GM12875 (cell line): ENCODE results near the gene AFDN.

Source experiments
- H3K4me3 ChIP-seq: one replicate; pipeline ENCODE4 v1.5.1; 2011; ENCODE audit warnings: low read depth, low read length, control low read depth
- TF ChIP-seq, protein P1 (sequence below): IDR thresholded peaks from 2 replicates; pipeline ENCODE4 v1.5.1; 2011; ENCODE audit warnings: low read depth, mild to moderate bottlenecking, control low read depth, inconsistent platforms, low read length, moderate library complexity, borderline replicate concordance; ENCODE audit not compliant: insufficient read depth

The AFDN gene

DNA sequence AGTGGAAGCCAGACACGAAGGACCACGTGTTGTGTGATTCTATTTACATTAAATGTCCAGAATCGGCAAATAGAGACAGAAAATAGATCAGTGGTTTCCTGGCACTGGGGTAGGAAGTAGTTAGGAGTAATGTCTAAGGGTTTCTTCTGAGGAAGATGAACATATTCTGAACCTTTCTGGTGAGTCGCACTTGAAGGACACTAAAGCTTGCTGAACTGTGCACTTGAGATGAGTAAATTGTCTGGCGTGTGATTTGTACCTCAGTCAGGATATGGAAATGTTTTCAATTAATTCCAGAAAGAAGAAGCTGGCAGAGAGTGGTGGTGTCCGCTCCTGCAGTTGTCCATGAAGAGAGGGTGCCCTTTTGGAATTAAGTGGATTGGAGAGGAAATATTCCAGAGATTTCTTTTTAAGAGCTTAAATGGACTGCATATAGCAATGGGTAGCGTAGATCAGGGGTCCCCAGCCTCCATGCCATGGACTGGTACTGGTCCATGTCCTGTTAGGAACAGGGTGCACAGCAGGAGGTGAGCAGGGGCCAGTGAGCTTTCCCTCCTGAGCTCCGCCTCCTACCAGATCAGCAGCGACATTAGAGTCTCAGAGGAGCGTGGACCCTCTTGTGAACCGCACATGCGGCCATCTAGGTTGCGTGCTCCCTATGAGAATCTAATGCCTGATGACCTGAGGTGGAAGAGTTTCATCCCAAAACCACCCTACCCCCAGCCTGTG is 158.3 kb downstream of the AFDN start:
- H3K4me3 ChIP-seq, result no peak overlapping the region
- TF ChIP-seq, protein P1, sequence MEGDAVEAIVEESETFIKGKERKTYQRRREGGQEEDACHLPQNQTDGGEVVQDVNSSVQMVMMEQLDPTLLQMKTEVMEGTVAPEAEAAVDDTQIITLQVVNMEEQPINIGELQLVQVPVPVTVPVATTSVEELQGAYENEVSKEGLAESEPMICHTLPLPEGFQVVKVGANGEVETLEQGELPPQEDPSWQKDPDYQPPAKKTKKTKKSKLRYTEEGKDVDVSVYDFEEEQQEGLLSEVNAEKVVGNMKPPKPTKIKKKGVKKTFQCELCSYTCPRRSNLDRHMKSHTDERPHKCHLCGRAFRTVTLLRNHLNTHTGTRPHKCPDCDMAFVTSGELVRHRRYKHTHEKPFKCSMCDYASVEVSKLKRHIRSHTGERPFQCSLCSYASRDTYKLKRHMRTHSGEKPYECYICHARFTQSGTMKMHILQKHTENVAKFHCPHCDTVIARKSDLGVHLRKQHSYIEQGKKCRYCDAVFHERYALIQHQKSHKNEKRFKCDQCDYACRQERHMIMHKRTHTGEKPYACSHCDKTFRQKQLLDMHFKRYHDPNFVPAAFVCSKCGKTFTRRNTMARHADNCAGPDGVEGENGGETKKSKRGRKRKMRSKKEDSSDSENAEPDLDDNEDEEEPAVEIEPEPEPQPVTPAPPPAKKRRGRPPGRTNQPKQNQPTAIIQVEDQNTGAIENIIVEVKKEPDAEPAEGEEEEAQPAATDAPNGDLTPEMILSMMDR, result no peak

DNA sequence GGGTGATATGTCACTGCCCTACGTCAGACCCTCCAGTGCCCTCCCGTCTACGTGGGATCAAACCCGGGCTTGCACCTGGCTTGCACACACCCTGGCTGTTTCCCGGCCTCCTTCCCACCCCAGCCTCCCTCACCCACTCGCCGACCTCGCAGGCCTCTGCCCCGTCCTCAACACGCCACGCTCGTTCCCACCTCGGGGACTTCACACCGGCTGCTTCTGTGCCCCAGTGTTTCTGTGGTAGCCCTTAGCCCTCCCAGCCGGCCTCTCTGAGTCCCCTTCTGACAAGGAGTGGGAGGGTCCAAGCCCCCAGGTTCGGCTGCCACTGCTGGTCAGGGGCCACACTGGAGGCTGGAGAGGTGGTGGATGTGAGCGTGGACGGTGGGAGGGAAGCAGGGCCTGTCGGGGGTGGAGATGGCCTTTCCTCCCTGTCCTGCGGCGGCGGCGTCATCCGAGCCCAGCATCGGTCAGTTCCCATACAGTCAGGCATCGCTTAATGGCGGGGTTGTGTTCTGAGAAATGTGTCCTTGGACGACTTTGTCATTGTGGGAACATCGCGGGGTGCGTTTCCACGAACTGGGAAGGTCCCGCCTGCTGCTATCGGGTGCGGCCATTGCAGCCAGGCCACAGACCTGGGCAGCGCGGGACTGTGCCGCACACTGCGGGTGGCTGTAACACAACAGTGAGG is 159.3 kb downstream of the AFDN start:
- TF ChIP-seq, protein P1, result no peak
- H3K4me3 ChIP-seq, result no peak overlapping the region

DNA sequence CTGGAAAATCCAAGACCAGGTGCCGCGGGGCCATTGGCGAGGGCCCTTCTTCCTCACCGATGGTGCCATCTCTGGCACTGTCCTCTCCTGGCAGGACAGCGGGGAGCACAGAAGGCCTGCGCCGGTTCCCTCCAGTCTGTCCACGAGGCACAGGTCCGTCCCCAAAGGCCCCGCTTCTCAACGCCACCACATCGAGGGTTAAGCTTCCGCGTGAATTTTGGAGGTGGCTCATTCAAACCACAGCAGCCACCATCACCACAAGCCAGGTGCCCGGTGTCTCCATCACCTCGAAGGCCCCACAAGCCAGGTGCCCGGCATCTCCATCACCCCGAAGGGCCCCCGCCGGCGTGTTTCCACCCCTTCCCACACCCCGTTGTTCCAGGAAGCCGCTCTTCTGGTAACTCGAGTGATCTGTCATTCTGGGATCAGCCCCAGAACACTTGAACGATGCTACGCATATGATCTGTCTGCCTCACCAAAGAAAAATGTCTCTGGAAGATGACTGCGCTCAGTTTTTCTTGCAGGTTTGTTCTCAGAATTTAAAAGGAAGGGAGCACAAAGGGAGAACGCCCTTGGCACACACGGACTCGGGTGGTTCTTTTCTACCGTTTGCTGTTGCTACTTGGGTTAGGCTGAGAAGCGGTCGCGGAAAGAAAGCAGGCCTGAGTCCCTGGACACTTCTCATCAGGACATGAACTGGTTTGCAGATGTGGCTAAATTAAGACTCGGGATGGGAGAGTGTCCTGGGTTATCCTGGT is 160.9 kb downstream of the AFDN start:
- H3K4me3 ChIP-seq, result no peak overlapping the region
- TF ChIP-seq, protein P1, result no peak

DNA sequence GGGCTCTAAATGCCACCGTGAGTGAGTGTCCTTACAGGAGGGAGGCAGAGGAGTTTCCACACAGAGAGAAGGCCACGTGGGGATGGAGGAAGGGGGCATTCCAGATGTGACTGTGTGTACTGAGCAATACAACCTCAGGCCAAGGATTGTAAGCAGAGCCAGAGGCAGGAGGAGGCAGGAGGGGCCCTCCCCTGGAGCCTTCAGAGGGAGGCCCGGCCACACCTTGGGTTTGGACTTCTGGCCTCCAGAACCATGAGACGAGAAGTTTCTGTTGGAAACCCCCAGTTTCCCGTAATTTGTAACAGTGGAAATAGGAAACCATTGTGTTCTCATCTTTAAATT is 161.4 kb downstream of the AFDN start:
- H3K4me3 ChIP-seq, result no peak overlapping the region
- TF ChIP-seq, protein P1, result no peak

DNA sequence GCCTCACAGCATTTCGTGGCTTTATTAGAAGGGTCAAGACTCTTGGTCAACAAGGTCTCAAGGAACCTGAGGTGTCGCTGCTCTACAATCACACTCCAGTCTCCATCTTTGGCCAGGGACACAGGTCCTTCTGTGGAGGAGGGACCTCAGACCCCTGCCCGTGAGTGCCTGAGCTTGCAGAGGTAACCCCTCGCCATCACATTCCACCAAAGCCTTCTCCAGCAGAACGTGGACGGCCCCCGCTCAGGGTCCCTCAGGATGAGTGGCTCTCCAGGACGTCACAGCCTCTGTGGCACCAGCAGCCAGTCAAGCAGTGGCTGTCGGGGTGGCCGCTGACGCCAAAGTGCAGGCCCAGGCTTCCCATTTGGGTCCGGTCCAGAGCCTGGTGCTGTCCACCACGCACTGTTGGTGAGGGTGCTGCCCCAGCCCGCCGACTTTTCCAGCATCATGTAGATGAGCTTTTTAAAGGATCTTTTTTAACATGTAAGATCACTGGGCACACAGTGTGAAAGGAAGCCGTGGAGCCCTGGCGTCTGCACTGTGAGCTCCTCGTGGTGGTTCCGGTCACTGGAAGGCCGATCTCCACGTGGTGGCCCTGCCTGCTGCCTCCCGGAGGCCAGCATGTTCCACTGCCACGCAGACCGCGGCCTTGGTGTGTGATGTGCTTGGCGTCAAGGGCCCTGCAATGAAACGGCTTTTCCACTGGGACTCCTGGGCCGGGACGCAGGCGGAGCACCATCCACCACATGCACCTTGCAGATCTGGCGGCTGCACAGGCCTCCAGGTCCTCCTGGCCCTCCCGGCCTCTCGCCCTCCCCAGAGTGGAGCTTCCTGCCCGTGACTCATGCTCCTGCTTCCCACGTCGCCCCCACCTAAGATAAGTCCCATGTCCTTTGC is 162.5 kb downstream of the AFDN start:
- no peak overlapping the region for H3K4me3 ChIP-seq
- TF ChIP-seq, protein P1, result no peak

DNA sequence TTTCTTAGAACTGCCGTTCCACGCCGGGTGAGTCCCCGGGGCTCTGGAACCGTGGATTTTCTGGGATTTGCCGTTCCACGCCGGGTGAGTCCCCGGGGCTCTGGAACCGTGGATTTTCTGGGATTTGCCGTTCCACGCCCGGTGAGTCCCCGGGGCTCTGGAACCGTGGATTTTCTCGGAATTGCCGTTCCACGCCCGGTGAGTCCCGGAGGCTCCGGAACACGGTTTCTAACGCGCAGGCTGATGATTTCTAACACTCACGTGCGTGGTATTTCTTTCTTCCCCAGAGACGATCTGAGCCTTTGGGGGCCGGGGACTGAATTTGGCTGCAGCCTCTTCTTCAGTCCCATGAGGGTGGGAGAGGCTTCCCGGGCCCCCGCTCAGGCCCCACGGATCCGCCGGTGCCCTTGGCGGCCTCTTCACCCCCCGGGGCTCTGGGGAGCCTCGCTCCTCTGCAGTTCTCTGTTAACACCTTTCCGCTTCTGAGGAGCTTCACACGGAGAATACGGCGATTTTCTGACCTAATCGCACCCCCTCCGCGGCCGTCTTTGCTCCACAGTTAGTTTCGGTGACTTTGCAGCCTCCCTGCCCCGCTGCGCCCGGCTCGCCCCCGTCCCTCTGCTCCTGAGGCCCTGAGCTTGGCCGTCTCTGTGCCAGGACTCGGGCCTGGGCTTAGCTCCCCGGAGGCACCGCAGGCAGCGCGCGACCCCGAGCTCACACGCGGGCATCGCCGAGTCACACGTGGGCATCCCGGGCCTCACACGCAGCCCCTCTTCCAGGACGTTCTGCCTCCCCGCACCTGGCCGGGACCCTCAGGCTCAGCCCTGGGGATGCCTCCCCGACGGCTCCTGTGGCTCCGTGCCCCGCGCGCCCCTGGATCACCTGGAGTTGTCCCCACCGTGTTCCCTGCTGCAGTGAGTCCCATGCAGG is 163.6 kb downstream of the AFDN start:
- TF ChIP-seq, protein P1, result no peak
- H3K4me3 ChIP-seq, result no peak overlapping the region
